DOHH2 (cell line): ENCODE data around the gene GAS7.

Experiments used
- CTCF ChIP-seq: fragments of 200-600 bp; sonication (generic); IDR thresholded peaks from one replicate; pipeline ENCODE4 v1.5.1; 2014; ENCODE audit warnings: antibody characterized with exemption, mild to moderate bottlenecking, low read depth, low read length; ENCODE audit not compliant: poor library complexity, severe bottlenecking
- EZH2phosphoT487 ChIP-seq: fragments of 200-600 bp; sonication (generic); IDR thresholded peaks from 2 replicates; pipeline ENCODE4 v1.6.1; 2017; ENCODE audit warnings: borderline replicate concordance, mild to moderate bottlenecking, antibody characterized with exemption, low read length, moderate library complexity, mixed read lengths

GRCh38 chr17:9898812-9899211 is 299.6 kb downstream of the GAS7 start:
- no peak for TF ChIP-seq CTCF
- TF ChIP-seq EZH2phosphoT487: no peak
